Karpas-422 (cell line): ENCODE data around the gene ATP5F1A. TPM values are rescaled to one million over a fixed set of nuclear protein-coding genes. Genes with fewer than 3 reads are reported as not detected.

Experiments used
- DNase-seq: peaks from one replicate; pipeline ENCODE4 v3.0.0-alpha.2; 2015
- H2AFZ ChIP-seq: fragments of 200-600 bp; sonication (generic); 2 replicates; pipeline ENCODE4 v1.6.1; 2014; ENCODE audit warnings: antibody characterized with exemption, low read length, mixed read lengths
- H3K27ac ChIP-seq: fragments of 200-600 bp; sonication (generic); 2 replicates; pipeline ENCODE4 v1.5.1; 2014; ENCODE audit warnings: mild to moderate bottlenecking, low read length, moderate library complexity
- H3K27me3 ChIP-seq: fragments of 200-600 bp; sonication (generic); 2 replicates; pipeline ENCODE4 v1.6.1; 2014; ENCODE audit warnings: low read length, mixed read lengths
- H3K36me3 ChIP-seq: fragments of 200-600 bp; sonication (generic); 2 replicates; pipeline ENCODE4 v1.6.1; 2014; ENCODE audit warnings: low read length, mixed read lengths; ENCODE audit not compliant: insufficient read depth
- H3K4me1 ChIP-seq: fragments of 200-600 bp; sonication (generic); 2 replicates; pipeline ENCODE4 v1.6.1; 2014; ENCODE audit warnings: mild to moderate bottlenecking, low read length, mixed read lengths
- H3K4me2 ChIP-seq: fragments of 200-600 bp; sonication (generic); 2 replicates; pipeline ENCODE4 v1.6.1; 2014; ENCODE audit warnings: low read length, low read depth, mild to moderate bottlenecking; ENCODE audit not compliant: poor library complexity, severe bottlenecking
- H3K4me3 ChIP-seq: fragments of 200-600 bp; sonication (generic); 2 replicates; pipeline ENCODE4 v1.5.1; 2014; ENCODE audit warnings: mild to moderate bottlenecking, antibody characterized with exemption, low read length, mixed read lengths
- H3K79me2 ChIP-seq: fragments of 200-600 bp; sonication (generic); 2 replicates; pipeline ENCODE4 v1.6.1; 2014; ENCODE audit warnings: mild to moderate bottlenecking, low read length, mixed read lengths
- H3K9ac ChIP-seq: fragments of 200-600 bp; sonication (generic); 2 replicates; pipeline ENCODE4 v1.6.0; 2014; ENCODE audit warnings: low read length
- H3K9me2 ChIP-seq: fragments of 200-600 bp; sonication (generic), shearing (Covaris generic); replicated peaks from 2 replicates; pipeline ENCODE4 v1.6.0; 2014; ENCODE audit warnings: mild to moderate bottlenecking, low read length, moderate library complexity; ENCODE audit not compliant: insufficient read depth
- H3K9me3 ChIP-seq: fragments of 300-700, 200-600 bp; sonication (generic); 2 replicates; pipeline ENCODE4 v1.6.1; 2014; ENCODE audit warnings: low read length, mixed read lengths
- H4K20me1 ChIP-seq: fragments of 200-600 bp; sonication (generic); 2 replicates; pipeline ENCODE4 v1.6.1; 2014; ENCODE audit warnings: mild to moderate bottlenecking, antibody characterized with exemption, low read length, low read depth; ENCODE audit not compliant: insufficient read depth
- small RNA-seq: library from RNA; depleted of rRNA; stranded (forward); fragments of <200 nt; gene quantifications from one replicate; pipeline ENCODE3, GENCODE V24; 2014
- total RNA-seq: library from RNA; depleted of rRNA; stranded (reverse); fragments of >200 nt; shearing (Covaris generic); gene quantifications from 2 replicates; pipeline ENCODE4 v1.2.3, GENCODE V29; 2014; ENCODE audit warnings: low replicate concordance; rRNA removed

ATP5F1A gene
- total RNA-seq, 1 experiment from 2014 or later: 563 TPM

DNA sequence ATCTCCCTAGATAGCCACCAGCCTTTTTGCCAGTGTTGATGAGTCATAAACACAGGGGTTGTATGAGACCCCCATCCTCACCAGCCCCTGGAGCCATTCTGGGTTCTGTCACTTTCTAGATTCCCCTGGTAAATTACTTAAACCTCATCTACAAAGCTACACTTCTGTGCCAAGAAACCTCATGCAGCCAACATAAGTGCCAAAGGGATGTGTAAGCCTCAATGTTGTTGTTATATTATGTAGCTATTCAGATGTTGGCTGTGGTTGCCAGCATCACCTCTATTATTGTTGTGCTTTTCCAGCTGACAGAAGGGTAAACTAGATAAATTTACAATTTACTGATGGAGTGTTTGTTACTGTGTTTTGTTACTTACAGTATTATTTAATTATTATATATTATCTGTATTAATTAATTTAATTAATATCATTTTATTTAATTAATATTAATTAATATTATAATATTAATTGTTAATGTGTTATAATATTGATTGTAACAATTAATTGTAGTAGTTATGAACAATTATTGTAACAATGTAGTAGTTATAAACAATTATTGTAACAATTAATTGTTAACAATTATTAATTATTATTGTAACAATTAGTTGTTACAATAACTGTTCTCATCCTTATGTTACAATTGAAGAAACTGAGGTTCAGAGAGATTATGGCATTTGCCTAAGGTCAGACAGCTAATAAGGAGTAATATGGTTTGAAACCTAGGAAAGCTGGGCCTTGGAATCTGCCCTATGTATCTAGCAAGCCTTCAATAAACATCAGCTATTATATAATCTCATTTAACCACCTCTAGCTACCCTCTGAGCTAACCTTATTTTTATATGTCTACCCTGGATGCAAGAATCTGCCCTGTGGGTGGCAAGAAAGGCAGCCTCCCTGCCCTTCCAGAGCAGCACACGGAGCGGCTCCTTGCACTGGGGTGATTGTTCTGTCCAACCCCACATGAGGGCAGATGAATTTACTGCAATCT, 62.1 kb downstream of the ATP5F1A start:
- H3K36me3 ChIP-seq: no peaks in the 10 kb centered on the region
- H3K79me2 ChIP-seq: no peaks in the 10 kb centered on the region
- H3K9ac ChIP-seq: no peak overlapping the region
- no peak overlapping the region for H3K27ac ChIP-seq
- H3K4me3 ChIP-seq: no peak overlapping the region
- no peak for DNase-seq
- no peaks in the 10 kb centered on the region for H3K9me3 ChIP-seq
- H3K27me3 ChIP-seq: no peaks in the 10 kb centered on the region
- no peak overlapping the region for H2AFZ ChIP-seq
- H4K20me1 ChIP-seq: no peaks in the 10 kb centered on the region
- no peaks in the 10 kb centered on the region for H3K4me1 ChIP-seq
- no peaks in the 10 kb centered on the region for H3K9me2 ChIP-seq
- H3K4me2 ChIP-seq: no peak overlapping the region

DNA sequence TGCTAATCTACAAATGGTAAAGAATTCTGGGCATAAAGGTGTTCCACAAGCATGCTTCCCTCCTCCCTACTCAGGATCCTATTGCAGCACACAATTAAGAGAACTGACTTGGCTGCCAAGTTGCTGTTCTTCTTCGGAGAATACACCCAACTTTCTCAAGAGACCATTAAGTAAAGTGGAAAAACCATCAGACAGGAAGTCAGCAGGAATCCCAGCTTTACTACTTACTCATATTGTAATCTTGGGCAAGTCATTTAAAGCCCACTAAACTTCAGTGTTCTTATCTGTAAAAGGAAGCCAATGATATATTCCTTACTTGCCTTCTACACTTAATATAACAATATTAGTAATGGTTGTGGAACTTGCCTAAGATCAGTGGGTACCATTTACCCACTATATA, 63.9 kb downstream of the ATP5F1A start:
- DNase-seq: no peak

DNA sequence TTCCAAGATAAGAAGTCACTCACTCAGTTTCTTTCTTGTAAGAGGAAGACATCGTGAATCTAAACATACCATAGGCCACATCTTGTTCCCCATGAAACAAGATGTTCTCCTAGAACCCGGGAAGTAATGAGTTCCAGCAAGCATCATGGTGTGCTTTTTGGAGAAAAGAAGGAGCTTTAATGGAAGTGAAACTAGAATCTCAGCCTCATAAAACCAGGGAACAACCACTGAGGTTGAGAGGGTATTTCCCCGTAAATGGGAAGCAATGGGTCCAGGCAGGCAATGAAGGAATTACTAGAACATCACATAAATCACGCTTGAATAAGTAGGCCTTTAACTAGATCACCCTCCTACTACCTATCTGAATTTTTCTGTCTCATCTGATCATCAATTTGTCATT, 66.4 kb downstream of the ATP5F1A start:
- H3K9me2 ChIP-seq: no peaks in the 10 kb centered on the region
- no peaks in the 10 kb centered on the region for H3K27me3 ChIP-seq
- H4K20me1 ChIP-seq: no peaks in the 10 kb centered on the region
- H3K9ac ChIP-seq: no peak overlapping the region
- no peak overlapping the region for H3K27ac ChIP-seq
- no peak for DNase-seq
- no peaks in the 10 kb centered on the region for H3K9me3 ChIP-seq
- peaks cover 5% of the 10 kb centered on the region for H3K4me1 ChIP-seq
- no peaks in the 10 kb centered on the region for H3K79me2 ChIP-seq
- H3K4me2 ChIP-seq: no peak overlapping the region
- no peak overlapping the region for H3K4me3 ChIP-seq
- no peak overlapping the region for H2AFZ ChIP-seq
- no peaks in the 10 kb centered on the region for H3K36me3 ChIP-seq

More for the DNA sequence above, 63.9 kb downstream of the ATP5F1A start:
- H3K9me3 ChIP-seq: no peaks in the 10 kb centered on the region
- H3K4me3 ChIP-seq: no peak overlapping the region
- no peaks in the 10 kb centered on the region for H3K27me3 ChIP-seq
- no peak overlapping the region for H3K27ac ChIP-seq
- no peak overlapping the region for H3K9ac ChIP-seq
- H3K36me3 ChIP-seq: no peaks in the 10 kb centered on the region
- H4K20me1 ChIP-seq: no peaks in the 10 kb centered on the region
- no peak overlapping the region for H2AFZ ChIP-seq
- H3K79me2 ChIP-seq: no peaks in the 10 kb centered on the region
- H3K4me1 ChIP-seq: no peaks in the 10 kb centered on the region
- H3K4me2 ChIP-seq: no peak overlapping the region
- H3K9me2 ChIP-seq: no peaks in the 10 kb centered on the region

Small RNA genes lying within 50 kb of the gene (small RNA-seq; reads per million reads assigned to genes)
- not detected for gene RNU6-1278P
- gene RNY4P37: not detected

Other genes with a start within 250 kb of the ATP5F1A start
- 31.6 and 33.2 TPM in 2 replicates for gene EPG5, start 131.0 kb downstream of the ATP5F1A start, total RNA-seq
- not detected in 2 replicates for gene PSTPIP2, start 26.0 kb downstream of the ATP5F1A start, total RNA-seq
- 30.9 and 46.3 TPM in 2 replicates for gene HAUS1, start 6.1 kb upstream of the ATP5F1A start, total RNA-seq